Neural progenitor cell (in vitro differentiated cells): ENCODE measurements around the gene TMEM186. TPM values are rescaled to one million over a fixed set of nuclear protein-coding genes. Genes with fewer than 3 reads are reported as not detected.
"Not testable (repeated sequence)": the region's sequence is repeated elsewhere in the genome, so short reads cannot be mapped to it uniquely, and the experiment has no call there.

Experiments used
- DNase-seq: peaks from one replicate; pipeline ENCODE4 v3.0.0-alpha.2; 2016; ENCODE audit warnings: low spot score
- H2AFZ ChIP-seq: fragments of 200-600 bp; sonication (generic); replicated peaks from 2 replicates; pipeline ENCODE4 v1.6.1; 2016; ENCODE audit warnings: antibody characterized with exemption
- H3F3A ChIP-seq: fragments of 200-600 bp; sonication (generic); 2 replicates; pipeline ENCODE4 v1.6.1; 2016; ENCODE audit warnings: antibody characterized with exemption, low read depth
- H3K27ac ChIP-seq: fragments of 200-600 bp; sonication (generic); 2 replicates; pipeline ENCODE4 v1.5.1; 2016; ENCODE audit warnings: mild to moderate bottlenecking
- H3K27me3 ChIP-seq: fragments of 200-600 bp; sonication (generic); 2 replicates; pipeline ENCODE4 v1.6.1; 2016; ENCODE audit warnings: mild to moderate bottlenecking, moderate library complexity
- H3K36me3 ChIP-seq: fragments of 200-600 bp; sonication (generic); 2 replicates; pipeline ENCODE4 v1.5.1; 2016
- H3K4me1 ChIP-seq: fragments of 200-600 bp; sonication (generic); 2 replicates; pipeline ENCODE4 v1.6.1; 2016; ENCODE audit warnings: mixed run types
- H3K4me2 ChIP-seq: fragments of 200-600 bp; sonication (generic); 2 replicates; pipeline ENCODE4 v1.6.1; 2016
- H3K4me3 ChIP-seq: fragments of 200-600 bp; sonication (generic); 2 replicates; pipeline ENCODE4 v1.5.1; 2016
- H3K79me2 ChIP-seq: fragments of 200-600 bp; sonication (generic); 2 replicates; pipeline ENCODE4 v1.6.1; 2016; ENCODE audit warnings: low read depth
- H3K9ac ChIP-seq: fragments of 200-600 bp; sonication (generic); 2 replicates; pipeline ENCODE4 v1.6.1; 2016
- H3K9me3 ChIP-seq: fragments of 200-600 bp; sonication (generic); 2 replicates; pipeline ENCODE4 v1.5.1; 2016; ENCODE audit warnings: low read depth
- H4K20me1 ChIP-seq: fragments of 200-600 bp; sonication (generic); 2 replicates; pipeline ENCODE4 v1.6.1; 2016; ENCODE audit warnings: low read depth
- H3K27ac Mint-ChIP-seq: 3 replicates; pipeline ENCODE4 v1.8.0; 2021; ENCODE audit warnings: mixed read lengths
- H3K27me3 Mint-ChIP-seq: 2 replicates; pipeline ENCODE4 v1.8.0; 2022; ENCODE audit warnings: low read depth, mild to moderate bottlenecking, inconsistent platforms, moderate library complexity, mixed read lengths; ENCODE audit not compliant: insufficient read depth
- H3K36me3 Mint-ChIP-seq: 3 replicates; pipeline ENCODE4 v1.8.0; 2021; ENCODE audit warnings: mixed read lengths
- H3K4me1 Mint-ChIP-seq: 3 replicates; pipeline ENCODE4 v1.8.0; 2021; ENCODE audit warnings: mixed read lengths
- H3K4me3 Mint-ChIP-seq: 3 replicates; pipeline ENCODE4 v1.8.0; 2021; ENCODE audit warnings: mild to moderate bottlenecking, moderate library complexity, mixed read lengths
- H3K9me3 Mint-ChIP-seq: 3 replicates; pipeline ENCODE4 v1.8.0; 2020; ENCODE audit warnings: mixed read lengths
- EZH2 ChIP-seq: fragments of 200-600 bp; sonication (generic); IDR thresholded peaks from 2 replicates; pipeline ENCODE4 v1.6.1; 2017; ENCODE audit warnings: antibody characterized with exemption, mild to moderate bottlenecking, moderate library complexity
- EZH2phosphoT487 ChIP-seq: fragments of 200-600 bp; sonication (generic); IDR thresholded peaks from 2 replicates; pipeline ENCODE4 v1.6.1; 2017; ENCODE audit warnings: antibody characterized with exemption
- total RNA-seq: library from RNA; depleted of rRNA; stranded (reverse); fragments of >200 nt; gene quantifications from 2 replicates; pipeline ENCODE4 v1.2.3, GENCODE V29; 2015; ENCODE audit warnings: low replicate concordance
- TF ChIP-seq, protein P1 (sequence below): fragments of 200-600 bp; sonication (generic); IDR thresholded peaks from 2 replicates; pipeline ENCODE4 v1.5.1; 2017; ENCODE audit warnings: antibody characterized with exemption, mild to moderate bottlenecking

Gene TMEM186
- total RNA-seq, 1 donor from 2014 or later, result 6.4 TPM

GRCh38 chr16:8751481-8752311, 45.7 kb downstream of the TMEM186 start:
- H3K27ac ChIP-seq, result no peak overlapping the region
- Mint-ChIP-seq H3K4me3 (no peak overlapping the region), H3K36me3 (peaks cover 21% of the 10 kb centered on the region), H3K9me3 (no peaks in the 10 kb centered on the region), H3K4me1 (no peaks in the 10 kb centered on the region), H3K27me3 (peaks cover 5% of the 10 kb centered on the region), H3K27ac (no peak overlapping the region)
- no peaks in the 10 kb centered on the region for H3K9me3 ChIP-seq
- no peak overlapping the region for H3K4me2 ChIP-seq
- H3K27me3 ChIP-seq, result no peaks in the 10 kb centered on the region
- no peak overlapping the region for H3K4me3 ChIP-seq
- no peaks in the 10 kb centered on the region for H3K79me2 ChIP-seq
- no peak overlapping the region for H2AFZ ChIP-seq
- no peak for TF ChIP-seq EZH2
- no peak for TF ChIP-seq EZH2phosphoT487
- TF ChIP-seq, protein P1, sequence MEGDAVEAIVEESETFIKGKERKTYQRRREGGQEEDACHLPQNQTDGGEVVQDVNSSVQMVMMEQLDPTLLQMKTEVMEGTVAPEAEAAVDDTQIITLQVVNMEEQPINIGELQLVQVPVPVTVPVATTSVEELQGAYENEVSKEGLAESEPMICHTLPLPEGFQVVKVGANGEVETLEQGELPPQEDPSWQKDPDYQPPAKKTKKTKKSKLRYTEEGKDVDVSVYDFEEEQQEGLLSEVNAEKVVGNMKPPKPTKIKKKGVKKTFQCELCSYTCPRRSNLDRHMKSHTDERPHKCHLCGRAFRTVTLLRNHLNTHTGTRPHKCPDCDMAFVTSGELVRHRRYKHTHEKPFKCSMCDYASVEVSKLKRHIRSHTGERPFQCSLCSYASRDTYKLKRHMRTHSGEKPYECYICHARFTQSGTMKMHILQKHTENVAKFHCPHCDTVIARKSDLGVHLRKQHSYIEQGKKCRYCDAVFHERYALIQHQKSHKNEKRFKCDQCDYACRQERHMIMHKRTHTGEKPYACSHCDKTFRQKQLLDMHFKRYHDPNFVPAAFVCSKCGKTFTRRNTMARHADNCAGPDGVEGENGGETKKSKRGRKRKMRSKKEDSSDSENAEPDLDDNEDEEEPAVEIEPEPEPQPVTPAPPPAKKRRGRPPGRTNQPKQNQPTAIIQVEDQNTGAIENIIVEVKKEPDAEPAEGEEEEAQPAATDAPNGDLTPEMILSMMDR, result no peak
- no peaks in the 10 kb centered on the region for H4K20me1 ChIP-seq
- H3K36me3 ChIP-seq, result no peaks in the 10 kb centered on the region
- no peak for DNase-seq
- no peak overlapping the region for H3K9ac ChIP-seq
- H3K4me1 ChIP-seq, result no peaks in the 10 kb centered on the region
- H3F3A ChIP-seq, result no peaks in the 10 kb centered on the region

GRCh38 chr16:8748944-8749343, 48.5 kb downstream of the TMEM186 start:
- not testable (repeated sequence) for H3K79me2 ChIP-seq, H3F3A ChIP-seq, H3K4me1 Mint-ChIP-seq, H3K9ac ChIP-seq, H3K27me3 Mint-ChIP-seq, H3K4me1 ChIP-seq, H3K4me2 ChIP-seq, H3K27me3 ChIP-seq, H3K4me3 ChIP-seq, H3K9me3 Mint-ChIP-seq, H2AFZ ChIP-seq, H3K36me3 ChIP-seq, H3K4me3 Mint-ChIP-seq, H4K20me1 ChIP-seq, H3K27ac ChIP-seq, H3K9me3 ChIP-seq, H3K27ac Mint-ChIP-seq, DNase-seq
- H3K36me3 Mint-ChIP-seq, result peaks cover 13% of the 10 kb centered on the region

Other genes starting within 250 kb of the TMEM186 start
- gene TMEM114, start 207.1 kb downstream of the TMEM186 start, total RNA-seq, result 1.3 TPM in 1 of 2 replicates, not detected in the other
- 41.1 and 54.8 TPM in 2 replicates for gene METTL22, start 175.9 kb downstream of the TMEM186 start, total RNA-seq
- gene ABAT, start 123.0 kb downstream of the TMEM186 start, total RNA-seq, result 7.3 and 7.9 TPM in 2 replicates
- 12.5 and 22.2 TPM in 2 replicates for gene PMM2, start 200 bp upstream of the TMEM186 start, total RNA-seq
- 115 and 269 TPM in 2 replicates for gene CARHSP1, start 71.4 kb upstream of the TMEM186 start, total RNA-seq
- gene LITAFD, start 84.7 kb upstream of the TMEM186 start, total RNA-seq, result not detected in 2 replicates
- gene USP7, start 166.3 kb upstream of the TMEM186 start, total RNA-seq, result 76.3 and 90.3 TPM in 2 replicates